Measurements from ENCODE around the gene SLC17A8.

DNA sequence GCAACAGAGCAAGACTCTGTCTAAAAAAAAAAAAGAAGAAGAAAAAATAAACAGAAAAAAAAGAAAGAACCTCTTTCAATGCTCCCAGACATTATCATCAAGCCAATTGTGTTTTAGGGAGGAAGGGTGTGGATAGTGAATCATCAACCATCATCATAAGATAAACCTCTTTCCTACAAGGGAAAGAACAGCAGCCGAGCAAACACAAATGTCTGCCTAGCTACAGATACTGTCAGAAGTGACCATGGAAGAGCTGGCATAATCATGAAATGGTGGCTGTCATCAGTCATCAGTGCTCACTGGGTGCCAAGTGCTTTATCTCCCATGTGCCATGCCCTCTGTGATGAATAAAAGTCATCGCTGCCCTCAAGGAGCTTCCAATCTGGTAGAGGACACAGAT is 46.6 kb downstream of the SLC17A8 start:
- TF ChIP-seq, protein P1, sequence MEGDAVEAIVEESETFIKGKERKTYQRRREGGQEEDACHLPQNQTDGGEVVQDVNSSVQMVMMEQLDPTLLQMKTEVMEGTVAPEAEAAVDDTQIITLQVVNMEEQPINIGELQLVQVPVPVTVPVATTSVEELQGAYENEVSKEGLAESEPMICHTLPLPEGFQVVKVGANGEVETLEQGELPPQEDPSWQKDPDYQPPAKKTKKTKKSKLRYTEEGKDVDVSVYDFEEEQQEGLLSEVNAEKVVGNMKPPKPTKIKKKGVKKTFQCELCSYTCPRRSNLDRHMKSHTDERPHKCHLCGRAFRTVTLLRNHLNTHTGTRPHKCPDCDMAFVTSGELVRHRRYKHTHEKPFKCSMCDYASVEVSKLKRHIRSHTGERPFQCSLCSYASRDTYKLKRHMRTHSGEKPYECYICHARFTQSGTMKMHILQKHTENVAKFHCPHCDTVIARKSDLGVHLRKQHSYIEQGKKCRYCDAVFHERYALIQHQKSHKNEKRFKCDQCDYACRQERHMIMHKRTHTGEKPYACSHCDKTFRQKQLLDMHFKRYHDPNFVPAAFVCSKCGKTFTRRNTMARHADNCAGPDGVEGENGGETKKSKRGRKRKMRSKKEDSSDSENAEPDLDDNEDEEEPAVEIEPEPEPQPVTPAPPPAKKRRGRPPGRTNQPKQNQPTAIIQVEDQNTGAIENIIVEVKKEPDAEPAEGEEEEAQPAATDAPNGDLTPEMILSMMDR (IDR thresholded peaks at IDR 0.05): no peak
- TF ChIP-seq POLR2A (IDR thresholded peaks at IDR 0.05): no peak

Data from testis (tissue), 2 donors.